ENCODE data around the gene PRKN.
A peak's percentile ranks its signal among the peaks of the same experiment; 100 is the strongest.

The PRKN gene

GRCh38 chr6:161413355-161413771 lies 1314.2 kb downstream of the PRKN start:
- DNase-seq (ENCODE audit: low read depth): no peak

GRCh38 chr6:161412795-161413194 lies 1314.8 kb downstream of the PRKN start:
- DNase-seq (ENCODE audit: low read depth): no peak

- no peak for DNase-seq (ENCODE audit: low read depth)
Measured at GRCh38 chr6:161411265-161411944, 1316.2 kb downstream of the PRKN start.

- no peak for DNase-seq (ENCODE audit: low read depth)
Measured at GRCh38 chr6:161410736-161411135, 1316.8 kb downstream of the PRKN start.

- DNase-seq (ENCODE audit: low read depth): no peak
Measured at GRCh38 chr6:161410076-161410475, 1317.5 kb downstream of the PRKN start.

- no peak for DNase-seq (ENCODE audit: low read depth)
Measured at GRCh38 chr6:161409353-161409752, 1318.2 kb downstream of the PRKN start.

- no peak for DNase-seq (ENCODE audit: low read depth)
Measured at GRCh38 chr6:161408041-161408440, 1319.5 kb downstream of the PRKN start.

GRCh38 chr6:161407581-161407980 lies 1320.0 kb downstream of the PRKN start:
- no peak for DNase-seq (ENCODE audit: low read depth)

- DNase-seq (ENCODE audit: low read depth): no peak
Measured at GRCh38 chr6:161407115-161407514, 1320.5 kb downstream of the PRKN start.

- DNase-seq (ENCODE audit: low read depth): no peak
Measured at GRCh38 chr6:161406646-161407045, 1320.9 kb downstream of the PRKN start.

GRCh38 chr6:161405418-161405817 lies 1322.1 kb downstream of the PRKN start:
- DNase-seq (ENCODE audit: low read depth): no peak

- DNase-seq (ENCODE audit: low read depth): no peak
Measured at GRCh38 chr6:161403717-161404116, 1323.8 kb downstream of the PRKN start.

- DNase-seq (ENCODE audit: low read depth): no peak
Measured at GRCh38 chr6:161401587-161402309, 1325.8 kb downstream of the PRKN start.

- no peak for DNase-seq (ENCODE audit: low read depth)
Measured at GRCh38 chr6:161400671-161401070, 1326.9 kb downstream of the PRKN start.

- DNase-seq (ENCODE audit: low read depth): no peak
Measured at GRCh38 chr6:161396539-161396938, 1331.0 kb downstream of the PRKN start.

GRCh38 chr6:161395716-161396231 lies 1331.8 kb downstream of the PRKN start:
- DNase-seq (ENCODE audit: low read depth): no peak

GRCh38 chr6:161394437-161394836 lies 1333.1 kb downstream of the PRKN start:
- no peak for DNase-seq (ENCODE audit: low read depth)

GRCh38 chr6:161393839-161394364 lies 1333.7 kb downstream of the PRKN start:
- DNase-seq (ENCODE audit: low read depth): peak; percentile 13

GRCh38 chr6:161393292-161393691 lies 1334.3 kb downstream of the PRKN start:
- no peak for DNase-seq (ENCODE audit: low read depth)

GRCh38 chr6:161389756-161390155 lies 1337.8 kb downstream of the PRKN start:
- no peak for DNase-seq (ENCODE audit: low read depth)

GRCh38 chr6:161383951-161384350 lies 1343.6 kb downstream of the PRKN start:
- no peak for DNase-seq (ENCODE audit: low read depth)

GRCh38 chr6:161379834-161380582 lies 1347.6 kb downstream of the PRKN start:
- no peak for DNase-seq (ENCODE audit: low read depth)
